ENCODE data around the gene SLC4A9.

Gene SLC4A9

GRCh38 chr5:140360101-140360500 is at the start of gene SLC4A9:
Gene SLC4A9, plus strand, starts transcription at chr5:140360194. Its CDS starts 43 bp downstream, at chr5:140360237.
- DNase-seq, result no peak

GRCh38 chr5:140310434-140310833 is 49.6 kb upstream of the SLC4A9 start:
- no peak for DNase-seq

GRCh38 chr5:140311011-140311467 is 49.0 kb upstream of the SLC4A9 start:
- DNase-seq, result no peak

GRCh38 chr5:140312067-140312790 is 47.8 kb upstream of the SLC4A9 start:
- DNase-seq, result no peak

- no peak for DNase-seq
Measured at GRCh38 chr5:140312791-140313189, 47.2 kb upstream of the SLC4A9 start.

GRCh38 chr5:140317859-140318258 is 42.1 kb upstream of the SLC4A9 start:
- no peak for DNase-seq

- no peak for DNase-seq
Measured at GRCh38 chr5:140318792-140319191, 41.2 kb upstream of the SLC4A9 start.

- no peak for DNase-seq
Measured at GRCh38 chr5:140319833-140320232, 40.2 kb upstream of the SLC4A9 start.

- no peak for DNase-seq
Measured at GRCh38 chr5:140321796-140322195, 38.2 kb upstream of the SLC4A9 start.

GRCh38 chr5:140322751-140323731 is 37.0 kb upstream of the SLC4A9 start:
- DNase-seq, result no peak

- DNase-seq, result no peak
Measured at GRCh38 chr5:140324041-140324600, 35.9 kb upstream of the SLC4A9 start.

GRCh38 chr5:140324617-140325241 is 35.3 kb upstream of the SLC4A9 start:
- no peak for DNase-seq

GRCh38 chr5:140325486-140325885 is 34.5 kb upstream of the SLC4A9 start:
- DNase-seq, result no peak

GRCh38 chr5:140327589-140327988 is 32.4 kb upstream of the SLC4A9 start:
- DNase-seq, result no peak

- no peak for DNase-seq
Measured at GRCh38 chr5:140328036-140328764, 31.8 kb upstream of the SLC4A9 start.

GRCh38 chr5:140329739-140330481 is 30.1 kb upstream of the SLC4A9 start:
- DNase-seq, result no peak

- no peak for DNase-seq
Measured at GRCh38 chr5:140331638-140332037, 28.4 kb upstream of the SLC4A9 start.

- DNase-seq, result no peak
Measured at GRCh38 chr5:140336388-140336787, 23.6 kb upstream of the SLC4A9 start.

GRCh38 chr5:140337880-140338279 is 22.1 kb upstream of the SLC4A9 start:
- DNase-seq, result no peak

GRCh38 chr5:140338336-140338735 is 21.7 kb upstream of the SLC4A9 start:
- DNase-seq, result no peak

- DNase-seq, result no peak
Measured at GRCh38 chr5:140338908-140339307, 21.1 kb upstream of the SLC4A9 start.

- DNase-seq, result no peak
Measured at GRCh38 chr5:140339636-140340035, 20.4 kb upstream of the SLC4A9 start.
